ENCODE data around the gene PSD2. TPM values are rescaled to one million over a fixed set of nuclear protein-coding genes. Genes with fewer than 3 reads are reported as not detected.

The PSD2 gene
- total and polyA plus RNA-seq, 2 donors (not counting 1 experiment from before 2014, with no cell fraction given) = 0.10 to 0.17 TPM

DNA sequence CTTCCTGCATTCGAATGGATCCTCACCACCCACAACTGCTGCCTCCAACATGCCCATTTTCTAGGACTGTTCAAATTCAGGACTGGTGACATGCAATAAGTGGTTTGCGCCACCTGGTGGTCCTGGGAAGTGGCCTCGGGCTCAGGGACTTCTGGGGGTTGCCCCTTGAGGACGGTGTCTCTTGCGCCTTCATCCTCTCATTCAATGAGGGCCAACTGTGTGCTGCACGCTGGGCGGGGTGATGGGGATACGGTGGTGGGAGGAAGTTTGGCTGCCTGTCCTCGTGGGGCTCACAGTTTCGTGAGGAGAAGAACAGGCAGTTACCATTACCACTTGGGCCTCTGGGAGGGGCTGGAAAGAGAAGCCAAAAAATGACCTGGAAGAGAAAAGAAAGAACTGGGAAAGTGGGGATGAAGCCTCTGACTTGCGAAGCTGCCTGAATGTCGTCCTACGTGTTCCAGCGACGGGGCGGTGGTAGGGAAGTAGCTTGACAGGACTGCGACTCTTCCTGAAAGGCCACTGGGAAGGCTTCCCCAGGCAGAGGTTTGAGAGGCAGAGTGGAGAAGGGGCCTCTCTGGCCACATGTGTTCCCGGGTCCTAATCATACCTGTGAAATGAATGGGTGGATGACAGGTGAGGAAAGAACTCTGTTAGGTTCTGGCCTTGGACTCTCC is 49.0 kb downstream of the PSD2 start:
- ATAC-seq (ENCODE audit: low read depth) = peak; percentile 26
- H4K20me1 ChIP-seq (ENCODE audit: control insufficient read depth, insufficient read depth, low read length, poor library complexity, severe bottlenecking) = no peaks in the 10 kb centered on the region
- no peak overlapping the region for H3K4me3 ChIP-seq (ENCODE audit: control extremely low read depth in 1 of 5, extremely low read depth in 1 of 5, insufficient read depth in 1 of 5, low read depth in 2 of 5, low read length in 4 of 5)
- no peaks in the 10 kb centered on the region for H3K9me3 ChIP-seq (ENCODE audit: control extremely low read depth in 1 of 3, control insufficient read depth in 2 of 3, insufficient read depth in 1 of 3, low read length in 2 of 3)
- no peak overlapping the region for H2AFZ ChIP-seq (ENCODE audit: insufficient read depth, low read depth, low read length, poor library complexity, severe bottlenecking)
- CTCF ChIA-PET = interaction anchor here (1.0 to 4.5 kb wide), 9 partner anchors 10 to 423 kb away, joined by 3 to 44 read pairs (median 5); no protein-coding TSS in a partner anchor
- peaks cover 15% of the 10 kb centered on the region for H3K4me1 Mint-ChIP-seq
- no peak overlapping the region for H3K4me2 ChIP-seq (replicated peaks; ENCODE audit: low read depth, low read length, poor library complexity, severe bottlenecking)
- H3K9ac ChIP-seq (ENCODE audit: low read length) = no peak overlapping the region
- POLR2A ChIA-PET = no interaction called here
- DNase-seq = peak; percentile 83
- H3K27ac ChIP-seq (ENCODE audit: low read length in 2 of 2) = no peak overlapping the region
- intact Hi-C loops (cut with micrococcal nuclease) = loop anchor here (1.0 to 5.0 kb wide), 5 partner anchors 57 to 1632 kb away; partner anchors contain the start of gene CDC23
- H3K4me1 ChIP-seq (ENCODE audit: control insufficient read depth in 2 of 2, insufficient read depth in 2 of 2, low read length in 2 of 2) = peaks cover 8 to 16% of the 10 kb centered on the region in 2 donors
- peak overlapping the region; percentile 64 for H3K27ac Mint-ChIP-seq
- no peaks in the 10 kb centered on the region for H3K9me3 Mint-ChIP-seq (ENCODE audit: insufficient read depth)
- peaks cover 0 to 36% (median 18%) of the 10 kb centered on the region in 4 experiments for H3K27me3 ChIP-seq (replicated peaks in 1 of 4; ENCODE audit: control extremely low read depth in 1 of 4, control insufficient read depth in 3 of 4, insufficient read depth in 4 of 4, low read length in 3 of 4)
- no peaks in the 10 kb centered on the region for H3K36me3 ChIP-seq (replicated peaks in 1 of 2; ENCODE audit: control extremely low read depth in 1 of 2, control insufficient read depth in 1 of 2, extremely low read depth in 1 of 2, insufficient read depth in 2 of 2, low read length in 1 of 2)
- H3K27me3 Mint-ChIP-seq = peaks cover 30% of the 10 kb centered on the region
- H3K79me2 ChIP-seq (ENCODE audit: control insufficient read depth, insufficient read depth, low read length) = no peaks in the 10 kb centered on the region
- H3K4me3 Mint-ChIP-seq = peak overlapping the region; percentile 17
- 48% methylated on average over 17 of the region's 18 CpGs for WGBS (ENCODE audit: insufficient coverage)
- TF ChIP-seq, protein P1, sequence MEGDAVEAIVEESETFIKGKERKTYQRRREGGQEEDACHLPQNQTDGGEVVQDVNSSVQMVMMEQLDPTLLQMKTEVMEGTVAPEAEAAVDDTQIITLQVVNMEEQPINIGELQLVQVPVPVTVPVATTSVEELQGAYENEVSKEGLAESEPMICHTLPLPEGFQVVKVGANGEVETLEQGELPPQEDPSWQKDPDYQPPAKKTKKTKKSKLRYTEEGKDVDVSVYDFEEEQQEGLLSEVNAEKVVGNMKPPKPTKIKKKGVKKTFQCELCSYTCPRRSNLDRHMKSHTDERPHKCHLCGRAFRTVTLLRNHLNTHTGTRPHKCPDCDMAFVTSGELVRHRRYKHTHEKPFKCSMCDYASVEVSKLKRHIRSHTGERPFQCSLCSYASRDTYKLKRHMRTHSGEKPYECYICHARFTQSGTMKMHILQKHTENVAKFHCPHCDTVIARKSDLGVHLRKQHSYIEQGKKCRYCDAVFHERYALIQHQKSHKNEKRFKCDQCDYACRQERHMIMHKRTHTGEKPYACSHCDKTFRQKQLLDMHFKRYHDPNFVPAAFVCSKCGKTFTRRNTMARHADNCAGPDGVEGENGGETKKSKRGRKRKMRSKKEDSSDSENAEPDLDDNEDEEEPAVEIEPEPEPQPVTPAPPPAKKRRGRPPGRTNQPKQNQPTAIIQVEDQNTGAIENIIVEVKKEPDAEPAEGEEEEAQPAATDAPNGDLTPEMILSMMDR (IDR thresholded peaks at IDR 0.05) = peak; percentile 85
- TF ChIP-seq EZH2 (IDR thresholded peaks at IDR 0.05; ENCODE audit: borderline replicate concordance, insufficient read depth, low read depth, low read length, poor library complexity, severe bottlenecking) = no peak
